Measurements from ENCODE around the gene OSBPL7. TPM values are rescaled to one million over a fixed set of nuclear protein-coding genes. Genes with fewer than 3 reads are reported as not detected.

Gene OSBPL7
- total and polyA plus RNA-seq, 2 of the 13 experiments (the other 11 are each of a cell fraction or from before 2014, with no cell fraction given): 4.7 to 6.6 TPM

- TF ChIP-seq FOXK2 (IDR thresholded peaks at IDR 0.05): no peak
- no peak for TF ChIP-seq CREBL2 (CRISPR knock-in tag; IDR thresholded peaks at IDR 0.05; ENCODE audit: borderline replicate concordance)
- TF ChIP-seq ZBTB3 (CRISPR knock-in tag; IDR thresholded peaks at IDR 0.05; ENCODE audit: borderline replicate concordance, low read depth): no peak
- TF ChIP-seq NFRKB (IDR thresholded peaks at IDR 0.05): no peak
- no peak; the same call in 1 of the 2 replicates for TF ChIP-seq SSRP1 (CRISPR knock-in tag; IDR thresholded peaks at IDR 0.05)
- peak; percentile 68; the same call in 1 of the 2 replicates for TF ChIP-seq ZFP91 (CRISPR knock-in tag; IDR thresholded peaks at IDR 0.05; ENCODE audit: borderline replicate concordance)
- no peak; the same call in 1 of the 2 replicates for TF ChIP-seq GZF1 (CRISPR knock-in tag; IDR thresholded peaks at IDR 0.05)
- no peak for TF ChIP-seq ATF4 (CRISPR knock-in tag; IDR thresholded peaks at IDR 0.05)
- TF ChIP-seq HOXA5 (CRISPR knock-in tag; IDR thresholded peaks at IDR 0.05): no peak
- TF ChIP-seq THRA (CRISPR knock-in tag; IDR thresholded peaks at IDR 0.05; ENCODE audit: borderline replicate concordance): no peak
- no peak for TF ChIP-seq ZFP36L1 (CRISPR knock-in tag; IDR thresholded peaks at IDR 0.05)
- no peak for TF ChIP-seq ZBTB20 (CRISPR knock-in tag; IDR thresholded peaks at IDR 0.05; ENCODE audit: borderline replicate concordance, low read depth)
- peak; percentile 49; the same call in 1 of the 2 replicates for TF ChIP-seq ZNF652 (CRISPR knock-in tag; IDR thresholded peaks at IDR 0.05; ENCODE audit: borderline replicate concordance, low read depth)
- TF ChIP-seq THAP8 (CRISPR knock-in tag; IDR thresholded peaks at IDR 0.05; ENCODE audit: borderline replicate concordance): no peak
- no peak for TF ChIP-seq ZNF780A (CRISPR knock-in tag; IDR thresholded peaks at IDR 0.05)
- TF ChIP-seq SRSF4 (IDR thresholded peaks at IDR 0.05; ENCODE audit: low read depth, low read length, poor library complexity, severe bottlenecking): no peak
Measured at GRCh38 chr17:47821424-47822391, at the start of gene OSBPL7 (continued).

Measured in HepG2 (cell line).